HEK293 (cell line): Measurements from ENCODE around the gene SYNGR3.

ENCODE experiments used
- AEBP2 ChIP-seq: fragments of 450-650 bp; formaldehyde crosslinking; IDR thresholded peaks from 2 replicates; pipeline ENCODE4 v1.5.1; 2016; ENCODE audit warnings: missing biosample characterization, missing genetic modification characterization, borderline replicate concordance
- BCL11A ChIP-seq: fragments of 450-650 bp; formaldehyde crosslinking; IDR thresholded peaks from 2 replicates; pipeline ENCODE4 v1.5.1; 2016; ENCODE audit warnings: low read depth, missing biosample characterization, missing genetic modification characterization
- ELK4 ChIP-seq: IDR thresholded peaks from 2 replicates; pipeline ENCODE4 v1.6.1; 2011; ENCODE audit warnings: mild to moderate bottlenecking, low read depth, low read length, borderline replicate concordance
- FEZF1 ChIP-seq: fragments of 450-650 bp; formaldehyde crosslinking; IDR thresholded peaks from 2 replicates; pipeline ENCODE4 v1.5.1; 2016; ENCODE audit warnings: missing biosample characterization, missing genetic modification characterization
- GFI1B ChIP-seq: fragments of 450-650 bp; formaldehyde crosslinking; IDR thresholded peaks from 2 replicates; pipeline ENCODE4 v1.5.1; 2016; ENCODE audit warnings: missing biosample characterization, missing genetic modification characterization
- KLF9 ChIP-seq: fragments of 450-650 bp; formaldehyde crosslinking; IDR thresholded peaks from 2 replicates; pipeline ENCODE4 v1.5.1; 2016; ENCODE audit warnings: missing biosample characterization, missing genetic modification characterization, low read depth
- REST ChIP-seq: fragments of 450-650 bp; formaldehyde crosslinking; IDR thresholded peaks from 2 replicates; pipeline ENCODE4 v1.5.1; 2016; ENCODE audit warnings: missing biosample characterization, missing genetic modification characterization
- TRIM28 ChIP-seq: IDR thresholded peaks from 2 replicates; pipeline ENCODE4 v1.6.1; 2011; ENCODE audit warnings: low read length, control low read depth, borderline replicate concordance
- YY2 ChIP-seq: fragments of 450-650 bp; formaldehyde crosslinking; IDR thresholded peaks from 2 replicates; pipeline ENCODE4 v1.5.1; 2016; ENCODE audit warnings: missing biosample characterization, missing genetic modification characterization
- ZBTB17 ChIP-seq: fragments of 450-650 bp; formaldehyde crosslinking; IDR thresholded peaks from 2 replicates; pipeline ENCODE4 v1.5.1; 2016; ENCODE audit warnings: missing biosample characterization, missing genetic modification characterization
- ZBTB7A ChIP-seq: fragments of 450-650 bp; formaldehyde crosslinking; IDR thresholded peaks from 2 replicates; pipeline ENCODE4 v1.5.1; 2016; ENCODE audit warnings: low read depth, missing biosample characterization, missing genetic modification characterization
- ZFP3 ChIP-seq: fragments of 450-650 bp; formaldehyde crosslinking; IDR thresholded peaks from 2 replicates; pipeline ENCODE4 v1.5.1; 2016; ENCODE audit warnings: low read depth, missing biosample characterization, missing genetic modification characterization
- ZFP69B ChIP-seq: fragments of 450-650 bp; formaldehyde crosslinking; IDR thresholded peaks from 2 replicates; pipeline ENCODE4 v1.5.1; 2016; ENCODE audit warnings: missing biosample characterization, missing genetic modification characterization
- ZNF146 ChIP-seq: fragments of 450-650 bp; formaldehyde crosslinking; IDR thresholded peaks from 2 replicates; pipeline ENCODE4 v1.5.1; 2016; ENCODE audit warnings: missing biosample characterization, missing genetic modification characterization
- ZNF169 ChIP-seq: fragments of 450-650 bp; formaldehyde crosslinking; IDR thresholded peaks from 2 replicates; pipeline ENCODE4 v1.5.1; 2016; ENCODE audit warnings: missing biosample characterization, missing genetic modification characterization
- ZNF391 ChIP-seq: fragments of 450-650 bp; formaldehyde crosslinking; IDR thresholded peaks from 2 replicates; pipeline ENCODE4 v1.5.1; 2016; ENCODE audit warnings: low read depth, missing biosample characterization, missing genetic modification characterization, borderline replicate concordance
- ZNF426 ChIP-seq: fragments of 450-650 bp; formaldehyde crosslinking; IDR thresholded peaks from 2 replicates; pipeline ENCODE4 v1.5.1; 2017; ENCODE audit warnings: missing biosample characterization, missing genetic modification characterization, mild to moderate bottlenecking, inconsistent platforms, moderate library complexity
- ZNF518A ChIP-seq: fragments of 450-650 bp; formaldehyde crosslinking; conservative IDR thresholded peaks from 2 replicates; pipeline ENCODE4 v1.5.1; 2016; ENCODE audit warnings: low read depth, missing biosample characterization, missing genetic modification characterization
- ZNF548 ChIP-seq: fragments of 450-650 bp; formaldehyde crosslinking; IDR thresholded peaks from 2 replicates; pipeline ENCODE4 v1.5.1; 2016; ENCODE audit warnings: missing biosample characterization, missing genetic modification characterization
- ZNF571 ChIP-seq: fragments of 450-650 bp; formaldehyde crosslinking; IDR thresholded peaks from 2 replicates; pipeline ENCODE4 v1.5.0; 2017; ENCODE audit warnings: missing biosample characterization, missing genetic modification characterization
- ZNF621 ChIP-seq: fragments of 450-650 bp; formaldehyde crosslinking; IDR thresholded peaks from 2 replicates; pipeline ENCODE4 v1.5.1; 2017; ENCODE audit warnings: missing biosample characterization, missing genetic modification characterization
- ZNF645 ChIP-seq: fragments of 450-650 bp; formaldehyde crosslinking; IDR thresholded peaks from 2 replicates; pipeline ENCODE4; 2016; ENCODE audit warnings: missing biosample characterization, missing genetic modification characterization
- ZNF654 ChIP-seq: fragments of 450-650 bp; formaldehyde crosslinking; IDR thresholded peaks from 2 replicates; pipeline ENCODE4 v1.5.1; 2016; ENCODE audit warnings: low read depth, missing biosample characterization, missing genetic modification characterization
- ZNF701 ChIP-seq: fragments of 450-650 bp; formaldehyde crosslinking; IDR thresholded peaks from 2 replicates; pipeline ENCODE4 v1.5.1; 2016; ENCODE audit warnings: missing biosample characterization, missing genetic modification characterization
- ZNF76 ChIP-seq: fragments of 450-650 bp; formaldehyde crosslinking; IDR thresholded peaks from 2 replicates; pipeline ENCODE4; 2016; ENCODE audit warnings: low read depth, missing biosample characterization, missing genetic modification characterization, borderline replicate concordance
- ZNF792 ChIP-seq: fragments of 450-650 bp; formaldehyde crosslinking; IDR thresholded peaks from 2 replicates; pipeline ENCODE4 v1.5.1; 2016; ENCODE audit warnings: missing biosample characterization, missing genetic modification characterization
- ZNF843 ChIP-seq: fragments of 450-650 bp; formaldehyde crosslinking; IDR thresholded peaks from 2 replicates; pipeline ENCODE4 v1.5.1; 2016; ENCODE audit warnings: missing biosample characterization, missing genetic modification characterization
- ZSCAN5A ChIP-seq: fragments of 450-650 bp; formaldehyde crosslinking; IDR thresholded peaks from 2 replicates; pipeline ENCODE4 v1.5.1; 2016; ENCODE audit warnings: missing biosample characterization, missing genetic modification characterization

Gene SYNGR3

GRCh38 chr16:1961651-1962067 is 28.1 kb upstream of the SYNGR3 start (continued):
- TF ChIP-seq ZNF701 (tag by site-specific recombination) (no peak), ZNF426 (tag by site-specific recombination) (no peak), ZNF645 (tag by site-specific recombination) (no peak), TRIM28 (no peak), BCL11A (tag by site-specific recombination) (peak; percentile 65), ZNF146 (tag by site-specific recombination) (no peak), ZNF518A (tag by site-specific recombination) (no peak), ZSCAN5A (tag by site-specific recombination) (no peak), ZNF621 (no peak), ZFP69B (tag by site-specific recombination) (no peak), KLF9 (tag by site-specific recombination) (0 out of 2 replicates have a peak, but pooled peaks have one; percentile 10), YY2 (tag by site-specific recombination) (no peak), ZBTB7A (tag by site-specific recombination) (no peak), ZFP3 (tag by site-specific recombination) (no peak), ZNF169 (tag by site-specific recombination) (no peak), FEZF1 (tag by site-specific recombination) (peak; percentile 75), ELK4 (no peak), ZNF843 (tag by site-specific recombination) (no peak), REST (tag by site-specific recombination) (no peak), ZBTB17 (no peak), ZNF654 (tag by site-specific recombination) (no peak), ZNF76 (tag by site-specific recombination) (no peak), ZNF391 (tag by site-specific recombination) (no peak), ZNF548 (tag by site-specific recombination) (no peak), GFI1B (no peak), ZNF792 (tag by site-specific recombination) (no peak), AEBP2 (no peak), ZNF571 (no peak)
